OCI-LY1 (cell line): Measurements from ENCODE around the gene PARD3B.

ENCODE experiments used
- H2AFZ ChIP-seq: fragments of 200-600 bp; sonication (generic), shearing (Covaris generic); 2 replicates; pipeline ENCODE4 v1.6.0; 2014; ENCODE audit warnings: antibody characterized with exemption, mild to moderate bottlenecking, low read length
- H3F3A ChIP-seq: fragments of 200-600 bp; sonication (generic), shearing (Covaris generic); 2 replicates; pipeline ENCODE4 v1.6.0; 2014; ENCODE audit warnings: mild to moderate bottlenecking, antibody characterized with exemption, low read length, moderate library complexity; ENCODE audit not compliant: insufficient read depth
- H3K27ac ChIP-seq: fragments of 200-600 bp; sonication (generic); 2 replicates; pipeline ENCODE4 v1.5.1; 2014; ENCODE audit warnings: low read length, mixed run types, mild to moderate bottlenecking, low read depth; ENCODE audit not compliant: poor library complexity, severe bottlenecking
- H3K27me3 ChIP-seq: fragments of 200-600 bp; sonication (generic); 2 replicates; pipeline ENCODE4 v1.6.0; 2014; ENCODE audit warnings: antibody characterized with exemption, mild to moderate bottlenecking, low read length, moderate library complexity; ENCODE audit not compliant: insufficient read depth
- H3K36me3 ChIP-seq: fragments of 200-600 bp; sonication (generic); 2 replicates; pipeline ENCODE4 v1.6.1; 2014; ENCODE audit warnings: mild to moderate bottlenecking, antibody characterized with exemption, low read length, moderate library complexity, mixed read lengths; ENCODE audit not compliant: insufficient read depth
- H3K4me1 ChIP-seq: fragments of 200-600 bp; sonication (generic); 2 replicates; pipeline ENCODE4 v1.5.1; 2014; ENCODE audit warnings: mild to moderate bottlenecking, low read length, moderate library complexity; ENCODE audit not compliant: insufficient read depth, severe bottlenecking
- H3K4me2 ChIP-seq: fragments of 200-600 bp; sonication (generic), shearing (Covaris generic); 2 replicates; pipeline ENCODE4 v1.6.1; 2014; ENCODE audit warnings: low read length
- H3K4me3 ChIP-seq: fragments of 200-600 bp; sonication (generic); 2 replicates; pipeline ENCODE4 v1.5.1; 2014; ENCODE audit warnings: low read length, low read depth, mild to moderate bottlenecking, mixed read lengths; ENCODE audit not compliant: poor library complexity, severe bottlenecking
- H3K79me2 ChIP-seq: fragments of 200-600 bp; shearing (Covaris generic); 2 replicates; pipeline ENCODE4 v1.6.1; 2016; ENCODE audit warnings: mixed run types, low read length, mixed read lengths; ENCODE audit not compliant: insufficient read depth
- H3K9ac ChIP-seq: fragments of 200-600 bp; sonication (generic), shearing (Covaris generic); 2 replicates; pipeline ENCODE4 v1.6.1; 2014; ENCODE audit warnings: mild to moderate bottlenecking, low read length, mixed read lengths
- H3K9me2 ChIP-seq: fragments of 200-600 bp; sonication (generic), shearing (Covaris generic); 2 replicates; pipeline ENCODE4 v1.6.1; 2014; ENCODE audit warnings: low read depth, mild to moderate bottlenecking, low read length, mixed read lengths
- H3K9me3 ChIP-seq: fragments of 200-600 bp; shearing (Covaris generic); 2 replicates; pipeline ENCODE4 v1.6.1; 2014; ENCODE audit warnings: low read length, mixed read lengths
- H4K20me1 ChIP-seq: fragments of 200-600 bp; sonication (generic), shearing (Covaris generic); 2 replicates; pipeline ENCODE4 v1.6.0; 2016; ENCODE audit warnings: mild to moderate bottlenecking, low read length; ENCODE audit not compliant: insufficient read depth
- EZH2 ChIP-seq: fragments of 200-600 bp; sonication (generic), shearing (Covaris generic); IDR thresholded peaks from 2 replicates; pipeline ENCODE4 v1.8.0; 2017; ENCODE audit warnings: borderline replicate concordance, mixed run types, mild to moderate bottlenecking, antibody characterized with exemption, low read length, moderate library complexity, mixed read lengths
- TF ChIP-seq, protein P1 (sequence below): fragments of 200-600 bp; sonication (generic), shearing (Covaris generic); IDR thresholded peaks from 2 replicates; pipeline ENCODE4 v1.5.1; 2017; ENCODE audit warnings: mild to moderate bottlenecking, antibody characterized with exemption, low read length, moderate library complexity, mixed read lengths

PARD3B gene

DNA sequence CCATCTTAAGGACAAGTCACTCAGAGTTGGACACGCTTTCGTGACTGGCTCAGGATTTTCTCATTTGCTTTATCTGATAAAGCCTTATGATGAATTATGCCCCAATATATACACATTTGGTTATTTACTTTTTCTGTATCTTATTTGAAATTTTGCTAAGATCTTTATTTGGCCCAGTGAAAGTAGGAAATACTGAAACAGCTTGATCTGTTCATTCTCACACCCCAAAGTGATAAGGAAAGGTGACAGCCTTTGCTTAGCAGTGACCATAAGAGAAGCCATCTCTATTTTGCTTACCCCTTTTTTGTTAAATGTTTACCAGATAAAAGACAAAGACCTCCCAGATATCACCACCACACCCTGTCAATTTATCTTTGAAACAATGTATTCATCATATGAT is 428.3 kb downstream of the PARD3B start:
- no peak overlapping the region for H3K9ac ChIP-seq
- H3K4me2 ChIP-seq = no peak overlapping the region
- H3K27me3 ChIP-seq = no peaks in the 10 kb centered on the region
- no peaks in the 10 kb centered on the region for H3K79me2 ChIP-seq
- TF ChIP-seq, protein P1, sequence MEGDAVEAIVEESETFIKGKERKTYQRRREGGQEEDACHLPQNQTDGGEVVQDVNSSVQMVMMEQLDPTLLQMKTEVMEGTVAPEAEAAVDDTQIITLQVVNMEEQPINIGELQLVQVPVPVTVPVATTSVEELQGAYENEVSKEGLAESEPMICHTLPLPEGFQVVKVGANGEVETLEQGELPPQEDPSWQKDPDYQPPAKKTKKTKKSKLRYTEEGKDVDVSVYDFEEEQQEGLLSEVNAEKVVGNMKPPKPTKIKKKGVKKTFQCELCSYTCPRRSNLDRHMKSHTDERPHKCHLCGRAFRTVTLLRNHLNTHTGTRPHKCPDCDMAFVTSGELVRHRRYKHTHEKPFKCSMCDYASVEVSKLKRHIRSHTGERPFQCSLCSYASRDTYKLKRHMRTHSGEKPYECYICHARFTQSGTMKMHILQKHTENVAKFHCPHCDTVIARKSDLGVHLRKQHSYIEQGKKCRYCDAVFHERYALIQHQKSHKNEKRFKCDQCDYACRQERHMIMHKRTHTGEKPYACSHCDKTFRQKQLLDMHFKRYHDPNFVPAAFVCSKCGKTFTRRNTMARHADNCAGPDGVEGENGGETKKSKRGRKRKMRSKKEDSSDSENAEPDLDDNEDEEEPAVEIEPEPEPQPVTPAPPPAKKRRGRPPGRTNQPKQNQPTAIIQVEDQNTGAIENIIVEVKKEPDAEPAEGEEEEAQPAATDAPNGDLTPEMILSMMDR = no peak
- no peak for TF ChIP-seq EZH2
- no peaks in the 10 kb centered on the region for H3K9me3 ChIP-seq
- no peaks in the 10 kb centered on the region for H3K36me3 ChIP-seq
- no peaks in the 10 kb centered on the region for H3K9me2 ChIP-seq
- no peaks in the 10 kb centered on the region for H3F3A ChIP-seq
- H3K27ac ChIP-seq = no peak overlapping the region
- H4K20me1 ChIP-seq = no peaks in the 10 kb centered on the region
- no peaks in the 10 kb centered on the region for H3K4me1 ChIP-seq
- H2AFZ ChIP-seq = no peak overlapping the region
- H3K4me3 ChIP-seq = no peak overlapping the region

- no peaks in the 10 kb centered on the region for H3K36me3 ChIP-seq
- no peaks in the 10 kb centered on the region for H4K20me1 ChIP-seq
- no peaks in the 10 kb centered on the region for H3K9me2 ChIP-seq
- no peak overlapping the region for H3K4me3 ChIP-seq
- no peak overlapping the region for H3K4me2 ChIP-seq
- no peaks in the 10 kb centered on the region for H3K27me3 ChIP-seq
- H3K27ac ChIP-seq = no peak overlapping the region
- H3K9me3 ChIP-seq = no peaks in the 10 kb centered on the region
- no peak overlapping the region for H2AFZ ChIP-seq
- H3K4me1 ChIP-seq = no peaks in the 10 kb centered on the region
- no peak overlapping the region for H3K9ac ChIP-seq
- no peak for TF ChIP-seq EZH2
- TF ChIP-seq, protein P1 = no peak
- no peaks in the 10 kb centered on the region for H3F3A ChIP-seq
- no peaks in the 10 kb centered on the region for H3K79me2 ChIP-seq
Observed at GRCh38 chr2:204974487-204974886, 429.2 kb downstream of the PARD3B start.

DNA sequence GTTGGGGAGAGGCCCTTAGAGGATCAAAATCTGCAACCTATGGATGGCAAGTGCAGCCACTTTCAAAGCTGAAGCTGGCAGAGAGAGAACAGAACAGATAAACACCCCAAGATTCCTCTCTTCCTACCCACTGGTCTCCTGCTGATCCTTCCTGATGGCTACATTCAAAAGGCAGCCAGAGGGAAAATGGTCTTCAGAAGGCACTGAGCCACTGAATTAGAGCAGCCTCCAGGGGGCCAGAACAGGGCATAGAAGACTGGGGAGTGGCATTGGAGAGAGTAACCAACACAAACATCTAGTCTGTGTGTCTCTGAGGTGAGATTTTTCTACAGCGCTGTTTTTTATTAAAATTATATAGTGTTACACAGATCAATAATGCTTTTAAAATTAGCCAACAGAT is 432.6 kb downstream of the PARD3B start:
- Histone ChIP-seq H3K9ac (no peak overlapping the region), H3K4me1 (no peaks in the 10 kb centered on the region), H3K36me3 (no peaks in the 10 kb centered on the region), H3K9me2 (no peaks in the 10 kb centered on the region), H3K27me3 (no peaks in the 10 kb centered on the region), H3K79me2 (no peaks in the 10 kb centered on the region), H3K4me3 (no peak overlapping the region), H3K4me2 (no peak overlapping the region), H4K20me1 (no peaks in the 10 kb centered on the region), H2AFZ (no peak overlapping the region), H3K9me3 (no peaks in the 10 kb centered on the region), H3F3A (no peaks in the 10 kb centered on the region), H3K27ac (no peak overlapping the region)
- no peak for TF ChIP-seq EZH2
- TF ChIP-seq, protein P1 = no peak
